Smooth muscle cell (in vitro differentiated cells): ENCODE measurements around the gene TNFAIP8. TPM values are rescaled to one million over a fixed set of nuclear protein-coding genes. Genes with fewer than 3 reads are reported as not detected.

Experiments
- DNase-seq: peaks from one replicate; lab custom pipeline; 2025; ENCODE audit not compliant: unreplicated experiment; lab: John Stamatoyannopoulos, UW
- H2AFZ ChIP-seq: fragments of 200-600 bp; sonication (generic); 2 replicates; pipeline ENCODE4 v1.6.0; 2016; ENCODE audit warnings: antibody characterized with exemption, low read depth, mild to moderate bottlenecking
- H3F3A ChIP-seq: fragments of 200-600 bp; sonication (generic); 2 replicates; pipeline ENCODE4 v1.6.0; 2017; ENCODE audit warnings: antibody characterized with exemption, low read depth
- H3K27ac ChIP-seq: fragments of 200-600 bp; sonication (generic); 2 replicates; pipeline ENCODE4 v1.5.1; 2016; ENCODE audit warnings: low read depth, mild to moderate bottlenecking
- H3K27me3 ChIP-seq: fragments of 200-600 bp; sonication (generic); 2 replicates; pipeline ENCODE4 v1.6.1; 2016; ENCODE audit warnings: low read depth, mild to moderate bottlenecking
- H3K36me3 ChIP-seq: fragments of 200-600 bp; sonication (generic); 2 replicates; pipeline ENCODE4 v1.5.1; 2016; ENCODE audit warnings: low read depth
- H3K4me1 ChIP-seq: fragments of 200-600 bp; sonication (generic); 2 replicates; pipeline ENCODE4 v1.5.1; 2016; ENCODE audit warnings: low read depth
- H3K4me2 ChIP-seq: fragments of 200-600 bp; sonication (generic); 2 replicates; pipeline ENCODE4 v1.6.0; 2016; ENCODE audit warnings: mild to moderate bottlenecking
- H3K4me3 ChIP-seq: fragments of 200-600 bp; sonication (generic); 2 replicates; pipeline ENCODE4 v1.5.1; 2016; ENCODE audit warnings: mild to moderate bottlenecking
- H3K79me2 ChIP-seq: fragments of 200-600 bp; sonication (generic); 2 replicates; pipeline ENCODE4 v1.6.0; 2016; ENCODE audit warnings: low read depth, mild to moderate bottlenecking
- H3K9ac ChIP-seq: fragments of 200-600 bp; sonication (generic); 2 replicates; pipeline ENCODE4 v1.6.0; 2016; ENCODE audit warnings: low read depth
- H3K9me3 ChIP-seq: fragments of 200-600 bp; sonication (generic); replicated peaks from 2 replicates; pipeline ENCODE4 v1.5.1; 2016; ENCODE audit warnings: low read depth
- H4K20me1 ChIP-seq: fragments of 200-600 bp; sonication (generic); 2 replicates; pipeline ENCODE4 v1.6.0; 2016; ENCODE audit warnings: low read depth
- WGBS: methylation state at CpG from one replicate; pipeline ENCODE4 v1.1.7; 2016; ENCODE audit warnings: low lambda C conversion rate; 5-methylcytosine and 5-hydroxymethylcytosine counted together
- polyA plus RNA-seq: library from polyadenylated mRNA; unstranded; fragments of >200 nt; fragmentation: Nextera tagmentation; extraction: Ambion mirVana; gene quantifications from 2 replicates; pipeline ENCODE4 v1.2.1, GENCODE V29; 2016
- total RNA-seq: library from RNA; depleted of rRNA; stranded (reverse); fragments of >200 nt; gene quantifications from 2 replicates; pipeline ENCODE4 v1.2.3, GENCODE V29; 2014
- TF ChIP-seq, protein P1 (sequence below): fragments of 200-600 bp; sonication (generic); IDR thresholded peaks from 2 replicates; pipeline ENCODE4 v1.5.1; 2017; ENCODE audit warnings: borderline replicate concordance, mild to moderate bottlenecking, antibody characterized with exemption; ENCODE audit not compliant: insufficient read depth, poor library complexity, severe bottlenecking

Gene TNFAIP8
- total and polyA plus RNA-seq, 2 experiments from 2014 or later = 15.7 to 81.2 TPM

DNA sequence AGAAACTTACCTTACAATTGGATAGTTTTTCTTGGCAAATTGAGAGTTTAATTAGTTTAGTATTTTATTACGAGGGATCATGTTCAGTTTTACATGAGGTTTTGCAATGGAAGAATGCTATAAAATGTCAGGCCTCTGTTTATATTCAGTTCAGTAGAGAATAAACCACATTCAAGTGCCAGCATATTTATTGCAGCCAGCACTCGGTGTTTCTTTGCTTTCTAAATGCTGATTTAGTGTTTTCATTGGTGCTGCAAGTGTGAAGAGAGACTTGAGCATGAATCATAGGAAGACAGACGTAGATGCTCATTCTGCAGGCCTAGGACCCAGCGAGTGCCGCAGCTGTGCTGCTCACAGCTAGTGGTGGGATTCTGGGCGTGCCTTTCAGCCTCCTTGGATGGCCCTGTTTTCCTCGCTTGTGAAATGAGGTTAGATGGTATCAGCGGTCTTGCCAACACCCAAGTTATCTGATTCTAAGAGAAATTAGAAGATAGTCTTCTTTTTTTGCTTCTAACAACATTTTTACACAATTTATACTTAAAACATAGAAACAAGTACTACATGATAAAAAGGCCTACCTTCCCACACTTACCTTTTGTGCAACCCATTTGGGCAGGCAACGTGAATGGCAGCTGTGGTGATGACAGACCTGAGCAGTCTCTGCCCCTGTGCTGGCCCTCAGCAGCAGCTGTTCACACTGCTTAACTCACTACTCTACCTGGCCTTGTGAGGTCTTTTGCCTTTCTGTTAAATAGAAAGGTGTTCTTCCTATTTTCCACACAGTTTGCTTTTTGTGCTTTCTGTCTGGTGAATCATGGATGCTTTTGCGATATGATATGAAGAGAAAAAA, 26.8 kb upstream of the TNFAIP8 start:
- peak overlapping the region; percentile 84 for H3K9ac ChIP-seq
- no peaks in the 10 kb centered on the region for H3K36me3 ChIP-seq
- peaks cover 44% of the 10 kb centered on the region for H3K79me2 ChIP-seq
- H3K27ac ChIP-seq = peak overlapping the region; percentile 97
- H4K20me1 ChIP-seq = no peaks in the 10 kb centered on the region
- H3K27me3 ChIP-seq = no peaks in the 10 kb centered on the region
- H3K9me3 ChIP-seq = no peaks in the 10 kb centered on the region
- TF ChIP-seq, protein P1, sequence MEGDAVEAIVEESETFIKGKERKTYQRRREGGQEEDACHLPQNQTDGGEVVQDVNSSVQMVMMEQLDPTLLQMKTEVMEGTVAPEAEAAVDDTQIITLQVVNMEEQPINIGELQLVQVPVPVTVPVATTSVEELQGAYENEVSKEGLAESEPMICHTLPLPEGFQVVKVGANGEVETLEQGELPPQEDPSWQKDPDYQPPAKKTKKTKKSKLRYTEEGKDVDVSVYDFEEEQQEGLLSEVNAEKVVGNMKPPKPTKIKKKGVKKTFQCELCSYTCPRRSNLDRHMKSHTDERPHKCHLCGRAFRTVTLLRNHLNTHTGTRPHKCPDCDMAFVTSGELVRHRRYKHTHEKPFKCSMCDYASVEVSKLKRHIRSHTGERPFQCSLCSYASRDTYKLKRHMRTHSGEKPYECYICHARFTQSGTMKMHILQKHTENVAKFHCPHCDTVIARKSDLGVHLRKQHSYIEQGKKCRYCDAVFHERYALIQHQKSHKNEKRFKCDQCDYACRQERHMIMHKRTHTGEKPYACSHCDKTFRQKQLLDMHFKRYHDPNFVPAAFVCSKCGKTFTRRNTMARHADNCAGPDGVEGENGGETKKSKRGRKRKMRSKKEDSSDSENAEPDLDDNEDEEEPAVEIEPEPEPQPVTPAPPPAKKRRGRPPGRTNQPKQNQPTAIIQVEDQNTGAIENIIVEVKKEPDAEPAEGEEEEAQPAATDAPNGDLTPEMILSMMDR = no peak
- peak; percentile 10 for DNase-seq
- peaks cover 30% of the 10 kb centered on the region for H3K4me1 ChIP-seq
- peaks cover 29% of the 10 kb centered on the region for H3F3A ChIP-seq
- H2AFZ ChIP-seq = no peak overlapping the region
- H3K4me3 ChIP-seq = no peak overlapping the region
- H3K4me2 ChIP-seq = peak overlapping the region; percentile 64
- WGBS = 16% methylated on average over 10 of the region's 10 CpGs

DNA sequence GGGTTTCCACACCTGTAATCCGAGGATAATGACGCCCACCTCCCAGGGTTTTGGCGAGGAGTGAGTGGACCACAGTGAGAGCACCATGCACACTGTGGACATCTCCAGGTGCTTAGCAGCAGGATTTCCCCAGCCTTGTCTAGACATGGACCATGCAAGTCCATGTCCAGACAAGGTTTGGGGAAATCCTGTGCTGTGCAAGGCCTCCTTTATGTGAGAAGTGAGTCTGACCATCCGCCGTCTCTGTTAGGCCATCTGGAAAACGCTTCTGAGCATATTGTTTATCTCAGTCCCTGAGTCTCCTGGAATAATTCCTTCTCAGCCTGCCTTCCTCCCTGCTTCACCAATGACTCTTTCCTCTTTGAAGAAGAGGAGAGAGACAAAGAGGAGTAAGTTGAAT, 26.2 kb upstream of the TNFAIP8 start:
- no peak for DNase-seq
- H3K9ac ChIP-seq = peak overlapping the region; percentile 84
- peak overlapping the region; percentile 97 for H3K27ac ChIP-seq
- H3F3A ChIP-seq = peaks cover 27% of the 10 kb centered on the region
- peaks cover 27% of the 10 kb centered on the region for H3K4me1 ChIP-seq
- peak overlapping the region; percentile 64 for H3K4me2 ChIP-seq
- H3K4me3 ChIP-seq = no peak overlapping the region
- H3K27me3 ChIP-seq = no peaks in the 10 kb centered on the region
- peaks cover 50% of the 10 kb centered on the region for H3K79me2 ChIP-seq
- H2AFZ ChIP-seq = no peak overlapping the region
- H4K20me1 ChIP-seq = no peaks in the 10 kb centered on the region
- no peaks in the 10 kb centered on the region for H3K9me3 ChIP-seq
- TF ChIP-seq, protein P1 = no peak
- H3K36me3 ChIP-seq = no peaks in the 10 kb centered on the region
- whole genome bisulfite sequencing = 25% methylated on average over 6 of the region's 6 CpGs

DNA sequence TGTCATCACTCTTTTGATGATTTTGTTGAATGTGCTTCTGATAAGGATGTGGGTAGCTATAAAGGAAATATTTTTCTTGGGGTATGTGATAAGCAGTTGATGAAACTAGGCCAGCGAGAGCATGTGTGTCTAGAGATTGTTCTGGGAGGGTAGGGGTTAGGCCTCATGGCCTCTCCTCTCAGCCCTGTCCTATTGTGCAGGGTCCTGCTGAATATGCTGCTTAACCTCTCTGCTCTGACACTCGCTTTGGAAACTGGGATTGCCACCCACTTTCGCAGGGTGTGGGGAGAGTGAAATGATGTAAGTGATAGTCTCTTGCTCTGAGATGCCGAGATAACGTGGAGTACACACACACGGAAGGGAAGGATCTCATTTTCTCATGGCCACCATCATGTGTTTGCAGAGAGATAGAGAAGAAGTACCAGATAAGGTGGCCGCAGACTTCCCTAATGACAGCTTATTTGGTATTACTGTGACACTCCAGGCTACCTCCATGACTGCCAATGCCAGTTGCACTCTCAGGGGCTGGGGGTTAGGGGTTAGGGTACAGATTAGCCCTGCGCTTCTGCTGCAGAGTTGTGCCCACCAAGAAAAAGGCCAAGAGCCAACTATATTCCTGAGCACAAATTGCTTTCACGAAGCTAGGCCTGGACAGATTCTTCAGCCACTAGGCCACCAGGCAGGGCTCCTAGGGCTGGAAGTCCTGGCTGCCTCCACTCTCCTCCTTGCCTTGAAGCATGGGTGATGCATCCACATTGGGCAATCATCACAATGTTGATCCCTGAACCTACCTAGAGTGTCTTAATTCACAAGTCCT, 25.2 kb upstream of the TNFAIP8 start:
- WGBS = 35% methylated on average over 9 of the region's 9 CpGs
- no peaks in the 10 kb centered on the region for H3K9me3 ChIP-seq

More for the DNA sequence above, 25.2 kb upstream of the TNFAIP8 start:
- H3K4me3 ChIP-seq = no peak overlapping the region
- peak overlapping the region; percentile 64 for H3K4me2 ChIP-seq
- H3K9ac ChIP-seq = peak overlapping the region; percentile 30
- H3K79me2 ChIP-seq = peaks cover 51% of the 10 kb centered on the region
- H3K36me3 ChIP-seq = no peaks in the 10 kb centered on the region
- H3F3A ChIP-seq = peaks cover 22% of the 10 kb centered on the region
- no peak overlapping the region for H2AFZ ChIP-seq
- peak overlapping the region; percentile 97 for H3K27ac ChIP-seq
- peaks cover 5% of the 10 kb centered on the region for H4K20me1 ChIP-seq
- H3K4me1 ChIP-seq = peaks cover 24% of the 10 kb centered on the region
- no peaks in the 10 kb centered on the region for H3K27me3 ChIP-seq
- DNase-seq = no peak
- TF ChIP-seq, protein P1 = no peak
